ENCODE results near the gene ADAM11.

GRCh38 chr17:44778656-44779210, 19.9 kb downstream of the ADAM11 start:
- TF ChIP-seq FOXO4 (CRISPR knock-in tag; conservative IDR thresholded peaks at IDR 0.05) (no peak), PAX8 (CRISPR knock-in tag; IDR thresholded peaks at IDR 0.05; ENCODE audit: borderline replicate concordance) (no peak), ATF2 (CRISPR knock-in tag; IDR thresholded peaks at IDR 0.05) (no peak), JUND (CRISPR knock-in tag; IDR thresholded peaks at IDR 0.05) (no peak), CHD2 (IDR thresholded peaks at IDR 0.05; ENCODE audit: low read depth, low read length) (no peak), MXD3 (CRISPR knock-in tag; IDR thresholded peaks at IDR 0.05) (no peak), HOXA3 (CRISPR knock-in tag; IDR thresholded peaks at IDR 0.05) (no peak), ZNF841 (CRISPR knock-in tag; IDR thresholded peaks at IDR 0.05; ENCODE audit: borderline replicate concordance) (no peak), HMGXB3 (CRISPR knock-in tag; IDR thresholded peaks at IDR 0.05; ENCODE audit: borderline replicate concordance) (no peak), GABPA (IDR thresholded peaks at IDR 0.05; ENCODE audit: low read depth, low read length) (no peak), GABPA (CRISPR knock-in tag; IDR thresholded peaks at IDR 0.05; ENCODE audit: low read depth) (no peak), DNMT1 (CRISPR knock-in tag; IDR thresholded peaks at IDR 0.05) (no peak), SP1 (IDR thresholded peaks at IDR 0.05) (no peak), SP1 (CRISPR knock-in tag; IDR thresholded peaks at IDR 0.05) (no peak), MAZ (IDR thresholded peaks at IDR 0.05; ENCODE audit: borderline replicate concordance, low read depth, low read length) (no peak), MAZ (CRISPR knock-in tag; IDR thresholded peaks at IDR 0.05; ENCODE audit: low read depth) (no peak)
